C1 segment of cervical spinal cord (tissue), 14 donors: ENCODE results near the gene CYP1B1.
"Not testable (repeated sequence)": the region's sequence is repeated elsewhere in the genome, so short reads cannot be mapped to it uniquely, and the experiment has no call there.

Source experiments
- DNase-seq, 14 donors: peaks; one replicate each; lab custom pipeline; 2025; lab: John Stamatoyannopoulos, UW

The CYP1B1 gene

GRCh38 chr2:38075507-38076151 is at the start of gene CYP1B1:
TSS of gene CYP1B1 (minus strand) at chr2:38076151. CDS start at chr2:38075388, 763 bp downstream.
- DNase-seq, result no peak

GRCh38 chr2:38125007-38125406 is 49.1 kb upstream of the CYP1B1 start:
- DNase-seq, result no peak

- DNase-seq, result no peak
Measured at GRCh38 chr2:38123911-38124310, 48.0 kb upstream of the CYP1B1 start.

GRCh38 chr2:38122344-38122743 is 46.4 kb upstream of the CYP1B1 start:
- DNase-seq, result peak in 2 of 14 donors; percentile 10 to 39

- DNase-seq, result no peak
Measured at GRCh38 chr2:38121481-38121880, 45.5 kb upstream of the CYP1B1 start.

GRCh38 chr2:38120829-38121228 is 44.9 kb upstream of the CYP1B1 start:
- no peak for DNase-seq

GRCh38 chr2:38120264-38120592 is 44.3 kb upstream of the CYP1B1 start:
- no peak for DNase-seq

- no peak for DNase-seq
Measured at GRCh38 chr2:38116762-38117161, 40.8 kb upstream of the CYP1B1 start.

- peak in 4 of 14 donors; percentile 6 to 26 (median 8) for DNase-seq
Measured at GRCh38 chr2:38115216-38116032, 39.5 kb upstream of the CYP1B1 start.

- peak in 1 of 14 donors; percentile 10 for DNase-seq
Measured at GRCh38 chr2:38113981-38114708, 38.2 kb upstream of the CYP1B1 start.

GRCh38 chr2:38113051-38113450 is 37.1 kb upstream of the CYP1B1 start:
- no peak for DNase-seq

- not testable (repeated sequence) for DNase-seq
Measured at GRCh38 chr2:38111350-38111749, 35.4 kb upstream of the CYP1B1 start.

- no peak for DNase-seq
Measured at GRCh38 chr2:38109732-38110181, 33.8 kb upstream of the CYP1B1 start.

GRCh38 chr2:38108907-38109731 is 33.2 kb upstream of the CYP1B1 start:
- no peak for DNase-seq

GRCh38 chr2:38107738-38108410 is 31.9 kb upstream of the CYP1B1 start:
- no peak for DNase-seq

GRCh38 chr2:38106405-38107094 is 30.6 kb upstream of the CYP1B1 start:
- no peak for DNase-seq

GRCh38 chr2:38105922-38106321 is 30.0 kb upstream of the CYP1B1 start:
- no peak for DNase-seq

- no peak for DNase-seq
Measured at GRCh38 chr2:38104598-38104997, 28.6 kb upstream of the CYP1B1 start.

GRCh38 chr2:38100328-38100727 is 24.4 kb upstream of the CYP1B1 start:
- no peak for DNase-seq
